Right kidney (tissue), 1 donor: ENCODE data around the gene AGXT.
"Not testable (repeated sequence)": the region's sequence is repeated elsewhere in the genome, so short reads cannot be mapped to it uniquely, and the experiment has no call there.

ENCODE experiments used
- DNase-seq: peaks from one replicate; pipeline ENCODE4 v3.0.0-alpha.2; 2016

AGXT gene

DNA sequence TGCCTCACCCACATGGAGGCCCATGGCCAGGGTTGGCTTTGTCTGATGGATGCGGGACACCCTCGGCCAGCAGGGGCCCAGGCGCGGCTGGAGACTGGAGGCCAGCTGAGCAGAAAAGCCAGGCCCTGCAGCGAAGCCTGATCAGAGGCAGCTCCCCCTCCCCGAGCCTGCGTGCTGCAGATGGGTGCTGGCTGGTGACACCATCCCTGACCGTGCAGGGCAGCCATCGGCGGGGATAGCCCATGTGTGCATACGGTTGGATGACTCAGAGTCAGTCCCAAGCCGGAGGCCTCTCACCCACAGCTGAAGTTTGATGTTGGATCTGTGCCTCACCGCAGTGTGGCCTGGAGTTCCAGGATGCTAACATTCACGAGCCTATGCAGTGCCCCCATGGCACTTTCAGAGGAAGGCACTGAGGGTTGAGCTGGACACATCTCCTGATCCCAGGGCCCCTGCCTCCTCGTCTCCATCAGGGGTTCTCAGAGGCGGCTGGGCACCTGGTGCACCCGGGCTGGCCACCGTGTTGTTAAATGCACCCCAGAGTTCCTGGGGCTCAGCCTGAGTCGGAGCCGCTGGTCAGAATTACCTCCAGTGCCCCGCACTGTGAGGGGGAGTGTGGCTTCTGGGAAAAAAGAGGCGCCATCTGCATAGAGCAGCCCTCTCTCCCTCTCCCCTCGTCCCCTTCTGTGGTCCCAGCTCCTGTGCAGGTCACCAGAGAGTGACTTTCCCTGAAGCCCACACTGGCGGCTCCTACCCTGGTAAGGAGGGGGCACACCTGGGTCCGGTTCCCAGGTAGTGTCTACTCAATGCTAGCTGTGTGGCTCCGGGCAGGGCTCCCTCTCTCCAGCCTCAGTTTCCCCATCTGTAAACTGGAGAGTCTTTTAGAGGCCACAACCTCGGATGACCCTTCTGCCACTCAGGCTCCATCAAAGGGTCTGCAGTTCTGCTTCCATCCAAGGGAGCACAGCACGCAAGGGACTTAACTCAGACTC lies 29.2 kb upstream of the AGXT start:
- DNase-seq: no peak

DNA sequence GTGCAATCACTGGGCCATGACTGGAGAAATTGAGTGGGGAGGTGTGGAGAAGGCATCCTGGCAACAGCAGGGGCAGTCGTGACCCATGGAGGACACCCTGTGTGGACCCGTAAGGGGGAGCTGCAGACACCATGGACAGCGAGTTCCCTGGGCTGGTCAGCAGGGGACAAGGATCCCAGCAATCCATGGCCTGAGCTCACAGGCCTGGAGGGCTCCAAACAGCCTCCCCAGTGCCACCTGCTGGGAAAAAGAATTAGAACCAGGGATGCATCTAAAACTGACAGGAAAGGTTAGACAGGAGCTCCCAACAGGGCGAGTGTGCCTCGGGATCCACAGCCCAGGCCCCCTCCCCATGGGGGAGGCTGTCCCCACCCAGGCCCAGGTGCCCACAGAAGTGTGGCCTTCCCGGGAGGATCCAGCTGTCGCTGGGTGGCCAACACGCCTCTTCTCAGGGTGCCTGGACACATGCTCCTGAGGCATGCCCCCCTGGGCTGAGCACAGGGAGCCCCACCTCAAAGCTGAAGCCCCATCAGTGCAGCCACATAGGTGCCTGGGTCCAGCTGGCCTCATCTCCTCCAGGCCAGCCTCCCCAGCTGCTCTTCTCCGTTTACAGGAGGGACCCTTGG lies 28.1 kb upstream of the AGXT start:
- DNase-seq: peak; percentile 49

DNA sequence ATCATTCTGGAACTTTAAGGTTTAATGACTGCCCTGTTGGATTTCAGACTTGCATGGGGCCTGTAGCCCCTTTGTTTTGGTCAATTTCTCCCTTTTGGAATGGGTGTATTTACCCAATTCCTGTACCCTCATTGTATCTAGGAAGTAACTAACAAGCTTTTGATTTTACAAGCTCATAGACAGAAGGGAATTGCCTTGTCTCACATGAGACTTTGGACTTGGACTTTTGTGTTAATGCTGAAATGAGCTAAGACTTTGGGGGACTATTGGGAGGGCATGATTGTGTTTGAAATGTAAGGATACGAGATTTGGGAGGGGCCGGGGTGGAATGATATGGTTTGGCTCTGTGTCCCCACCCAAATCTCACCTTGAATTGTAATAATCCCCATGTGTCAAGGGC lies 22.3 kb upstream of the AGXT start:
- DNase-seq: not testable (repeated sequence)

DNA sequence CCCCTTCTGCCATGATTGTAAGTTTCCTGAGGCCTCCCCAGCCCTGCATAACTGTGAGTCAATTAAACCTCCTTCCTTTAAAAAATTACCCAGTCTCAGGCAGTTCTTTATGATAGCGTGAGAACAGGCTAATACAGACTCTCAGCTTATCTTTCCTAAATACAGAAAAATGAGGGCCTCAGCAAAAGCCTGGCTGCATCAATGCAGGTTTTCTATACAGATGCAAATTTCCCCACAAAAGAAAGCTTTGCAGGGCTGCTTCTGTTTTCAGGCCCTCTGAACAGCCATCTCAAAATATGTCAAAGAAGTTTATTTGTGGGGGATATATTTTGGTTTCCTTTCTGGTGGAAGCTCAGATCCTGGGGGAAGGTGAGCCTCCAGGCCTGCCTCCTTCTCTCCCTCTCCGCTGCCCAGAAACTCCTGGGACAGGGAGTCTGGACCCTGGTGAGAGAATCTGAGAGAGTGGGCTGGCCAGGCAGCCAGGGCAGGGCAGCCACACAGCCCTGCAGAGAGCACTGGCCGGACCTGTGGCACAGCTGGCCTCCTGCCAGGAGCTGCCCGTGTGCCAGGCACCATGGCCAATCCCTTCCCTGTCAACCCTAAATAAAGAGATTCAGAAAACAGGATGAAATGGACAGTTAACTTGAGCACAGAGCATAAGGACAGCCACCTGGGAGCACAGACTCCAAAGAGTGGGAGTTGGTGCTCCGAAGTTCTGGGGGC lies 21.6 kb upstream of the AGXT start:
- DNase-seq: no peak

DNA sequence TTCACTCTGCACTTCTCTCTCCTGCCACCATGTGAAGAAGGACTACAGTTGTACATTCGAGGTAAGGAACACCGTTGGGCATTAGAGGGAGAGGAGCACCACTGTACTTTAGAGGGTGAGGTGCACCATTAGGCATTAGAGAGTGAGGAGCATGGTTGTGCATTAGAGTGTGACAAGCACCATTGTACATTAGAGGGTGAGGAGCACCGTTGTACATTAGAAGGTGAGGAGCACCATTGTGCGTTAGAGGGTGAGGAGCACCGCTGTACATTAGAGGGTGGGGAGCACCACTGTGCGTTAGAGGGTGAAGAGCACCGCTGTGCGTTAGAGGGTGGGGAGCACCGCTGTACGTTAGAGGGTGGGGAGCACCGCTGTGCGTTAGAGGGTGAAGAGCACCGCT lies 20.8 kb upstream of the AGXT start:
- no peak for DNase-seq

DNA sequence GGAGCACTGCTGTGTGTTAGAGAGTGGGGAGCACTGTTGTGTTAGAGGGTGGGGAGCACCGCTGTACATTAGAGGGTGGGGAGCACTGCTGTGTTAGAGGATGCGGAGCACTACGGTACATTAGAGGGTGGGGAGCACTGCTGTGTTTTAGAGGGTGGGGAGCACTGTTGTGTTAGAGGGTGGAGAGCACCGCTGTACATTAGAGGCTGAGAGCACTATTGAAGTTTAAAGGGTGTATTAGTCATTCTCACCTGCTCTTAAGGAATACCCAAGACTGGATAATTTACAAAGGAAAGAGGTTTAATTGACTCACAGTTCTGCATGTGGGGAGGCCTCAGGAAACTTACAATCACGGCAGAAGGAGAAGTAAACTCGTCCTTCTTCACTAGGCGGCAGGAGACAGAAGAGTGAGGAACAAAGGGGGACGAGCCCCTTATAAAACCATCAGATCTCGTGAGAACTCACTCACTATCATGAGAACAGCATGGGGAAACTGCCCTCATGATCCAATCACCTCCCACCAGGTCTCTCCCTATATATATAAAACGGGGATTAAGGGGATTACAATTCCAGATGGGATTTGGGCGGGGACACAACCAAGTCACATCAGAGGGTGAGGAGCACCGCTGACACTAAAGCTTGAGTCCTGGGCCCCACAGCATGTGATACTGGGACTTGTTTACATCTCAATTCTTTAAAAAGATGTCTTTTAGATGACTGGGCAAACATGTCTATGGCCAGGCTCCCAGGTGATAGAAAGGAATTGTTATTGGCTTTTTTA lies 19.5 kb upstream of the AGXT start:
- DNase-seq: no peak

DNA sequence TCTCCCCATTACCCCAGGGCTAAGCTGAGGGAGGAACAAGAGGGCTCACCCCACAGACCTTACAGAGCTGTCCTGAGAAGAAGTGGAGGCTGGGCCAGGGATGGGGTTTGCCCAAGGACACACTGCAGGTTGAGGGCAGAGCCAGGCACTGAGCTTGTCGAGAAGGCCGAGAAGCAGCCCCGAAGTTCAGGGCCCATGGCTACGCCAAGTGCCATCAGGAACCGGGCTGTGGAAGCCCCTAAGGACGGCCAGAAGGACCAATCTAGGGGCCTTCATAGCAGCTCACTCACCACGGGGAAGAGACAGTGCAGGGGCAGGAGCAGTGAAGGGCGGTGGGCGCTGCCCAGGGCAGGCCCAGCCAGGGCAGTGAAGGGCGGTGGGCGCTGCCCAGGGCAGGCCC lies 18.6 kb upstream of the AGXT start:
- no peak for DNase-seq

DNA sequence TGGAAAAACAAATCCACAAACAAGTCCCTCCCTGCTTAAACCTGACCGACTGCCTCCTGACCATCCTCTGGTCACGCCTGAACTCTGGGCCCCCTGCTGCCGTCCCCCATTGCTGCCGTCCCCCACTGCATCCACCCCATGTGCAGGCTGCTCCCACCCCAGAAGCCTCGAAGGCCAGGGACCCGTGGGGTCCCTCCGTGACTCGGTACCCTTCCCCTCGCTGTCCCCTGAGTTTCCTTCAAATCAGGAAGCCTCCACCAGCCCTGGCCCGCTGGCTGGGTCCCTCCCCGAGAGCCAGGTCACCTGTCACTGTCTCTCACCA lies 17.9 kb upstream of the AGXT start:
- DNase-seq: no peak

DNA sequence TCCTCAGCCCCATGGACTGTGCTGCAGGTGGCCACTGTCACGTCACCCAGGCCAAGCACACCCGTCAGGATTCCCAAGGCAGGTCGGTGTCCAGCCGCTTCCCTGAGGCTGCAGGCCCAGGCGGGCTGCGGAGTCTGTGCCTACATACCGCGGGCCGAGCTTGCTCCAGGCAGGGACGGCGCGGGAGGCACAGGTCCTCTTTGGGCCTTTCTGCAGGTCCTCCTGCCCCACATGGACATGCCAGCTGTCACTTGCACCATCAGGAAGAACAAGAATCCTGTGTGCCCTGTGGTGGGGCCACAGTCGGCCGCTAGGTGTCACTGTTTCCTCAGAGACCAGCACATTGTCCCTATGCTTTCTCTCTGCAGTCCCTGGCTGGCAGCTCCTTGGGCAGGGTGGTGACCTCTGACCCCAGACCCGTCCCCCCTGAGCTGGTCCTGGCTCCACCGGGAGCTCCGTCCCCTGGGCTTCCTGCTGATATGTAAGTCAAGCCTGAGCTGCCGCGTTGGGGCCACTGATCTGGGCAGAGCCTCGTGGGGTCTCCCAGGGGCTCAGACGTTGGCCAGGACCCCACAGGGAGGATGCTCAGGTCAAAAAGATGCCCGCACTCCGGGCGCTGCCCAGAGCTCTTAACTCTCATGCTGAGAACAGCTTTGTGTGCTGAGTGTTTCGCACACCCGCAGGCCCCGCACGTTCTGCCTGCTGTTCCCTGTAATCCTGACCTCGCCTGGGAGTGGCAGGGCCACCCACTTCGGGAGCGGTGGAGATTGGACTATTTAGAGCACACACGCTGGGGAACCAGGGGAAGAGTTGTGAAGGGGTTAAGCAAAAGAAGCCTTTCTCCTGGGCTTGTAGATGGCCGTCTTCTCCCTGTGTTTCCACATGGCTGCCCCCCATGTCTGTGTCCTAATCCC lies 17.3 kb upstream of the AGXT start:
- peak; percentile 70 for DNase-seq

DNA sequence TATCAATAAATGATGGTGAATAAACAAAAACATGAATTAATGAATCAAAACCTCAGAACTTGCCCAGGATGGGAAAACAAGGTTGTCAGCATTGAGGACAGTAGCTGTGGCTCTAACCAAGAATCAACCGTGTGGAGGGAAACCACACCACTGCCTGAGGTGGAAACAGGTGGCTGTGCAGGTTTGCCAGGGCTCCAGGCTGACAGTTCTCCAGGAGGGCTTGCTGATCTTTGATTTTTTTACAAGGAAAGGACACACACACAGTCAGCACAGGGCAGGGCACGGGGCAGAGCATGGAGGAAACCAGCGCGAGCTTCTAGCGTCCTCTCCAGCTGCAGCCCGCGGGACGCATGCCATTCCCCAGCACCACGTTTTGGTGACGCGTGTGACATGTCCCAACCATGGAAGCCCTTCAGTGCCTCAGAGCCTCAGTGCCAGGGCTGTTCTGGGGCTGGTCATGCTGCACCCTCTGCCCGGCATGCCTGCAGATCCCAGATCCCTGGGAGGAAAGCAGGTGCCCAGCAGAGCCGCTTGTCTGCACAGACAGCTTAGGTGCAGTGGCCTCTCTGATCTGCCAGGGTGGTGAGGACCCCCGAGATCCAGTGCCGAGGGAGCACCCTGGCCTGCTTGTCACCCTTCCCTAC lies 15.8 kb upstream of the AGXT start:
- no peak for DNase-seq

DNA sequence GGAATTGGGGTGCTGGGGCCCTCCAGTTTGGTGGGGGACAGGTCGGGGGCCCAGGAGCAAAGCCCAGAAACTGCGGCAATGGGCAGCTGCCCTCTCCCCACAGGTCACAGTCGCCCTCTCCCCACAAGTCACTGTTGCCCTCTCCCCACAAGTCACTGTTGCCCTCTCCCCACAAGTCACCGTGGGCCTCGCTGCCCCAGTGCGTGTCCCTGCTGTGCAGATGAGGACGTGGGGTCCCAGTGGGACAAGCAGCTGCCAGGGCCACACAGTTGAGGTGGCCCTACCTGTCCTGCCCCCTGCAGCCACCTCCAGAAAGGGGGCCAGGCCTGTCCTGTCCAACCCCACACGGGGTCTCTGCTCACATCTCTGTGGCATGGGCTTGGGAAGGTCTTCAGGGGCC lies 13.0 kb upstream of the AGXT start:
- no peak for DNase-seq

DNA sequence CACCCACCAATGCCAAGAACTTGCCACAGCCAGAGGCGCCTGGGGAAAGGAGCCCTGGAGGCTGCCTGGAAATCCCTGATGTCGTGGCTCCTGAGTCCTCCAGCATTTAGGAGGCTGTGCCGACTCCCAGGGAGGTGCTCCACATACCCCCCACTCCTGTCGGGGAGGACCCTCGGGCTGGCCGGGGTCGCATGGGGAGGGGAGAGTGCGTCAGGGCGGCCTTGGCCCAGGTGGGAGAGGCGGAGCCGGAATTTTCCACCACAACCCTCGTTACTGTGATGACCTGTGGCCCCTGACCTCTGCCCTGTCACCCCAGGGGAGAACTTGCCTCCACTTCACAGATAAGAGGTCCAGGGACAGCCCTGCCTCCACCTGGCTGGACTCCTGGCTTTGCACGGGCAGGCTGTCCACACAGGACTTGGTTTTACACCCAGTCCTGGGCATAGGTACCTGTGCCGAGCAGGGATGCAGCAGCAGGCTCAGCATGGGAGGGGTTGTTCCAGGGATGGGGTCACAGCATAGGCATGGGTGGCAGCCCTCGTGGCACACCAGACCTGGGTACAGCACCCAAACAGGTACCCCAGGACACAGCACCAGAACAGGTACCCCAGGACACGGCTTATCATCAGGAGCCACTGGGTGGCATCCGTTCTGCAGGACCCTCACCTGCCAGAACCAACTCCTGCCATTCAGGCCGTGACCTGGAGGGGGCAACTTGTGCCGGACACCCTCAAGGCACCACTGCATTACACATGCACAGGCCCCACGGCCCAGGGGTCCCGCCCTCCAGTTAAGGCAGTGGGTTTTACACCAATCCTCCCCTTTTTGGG lies 12.3 kb upstream of the AGXT start:
- DNase-seq: no peak

DNA sequence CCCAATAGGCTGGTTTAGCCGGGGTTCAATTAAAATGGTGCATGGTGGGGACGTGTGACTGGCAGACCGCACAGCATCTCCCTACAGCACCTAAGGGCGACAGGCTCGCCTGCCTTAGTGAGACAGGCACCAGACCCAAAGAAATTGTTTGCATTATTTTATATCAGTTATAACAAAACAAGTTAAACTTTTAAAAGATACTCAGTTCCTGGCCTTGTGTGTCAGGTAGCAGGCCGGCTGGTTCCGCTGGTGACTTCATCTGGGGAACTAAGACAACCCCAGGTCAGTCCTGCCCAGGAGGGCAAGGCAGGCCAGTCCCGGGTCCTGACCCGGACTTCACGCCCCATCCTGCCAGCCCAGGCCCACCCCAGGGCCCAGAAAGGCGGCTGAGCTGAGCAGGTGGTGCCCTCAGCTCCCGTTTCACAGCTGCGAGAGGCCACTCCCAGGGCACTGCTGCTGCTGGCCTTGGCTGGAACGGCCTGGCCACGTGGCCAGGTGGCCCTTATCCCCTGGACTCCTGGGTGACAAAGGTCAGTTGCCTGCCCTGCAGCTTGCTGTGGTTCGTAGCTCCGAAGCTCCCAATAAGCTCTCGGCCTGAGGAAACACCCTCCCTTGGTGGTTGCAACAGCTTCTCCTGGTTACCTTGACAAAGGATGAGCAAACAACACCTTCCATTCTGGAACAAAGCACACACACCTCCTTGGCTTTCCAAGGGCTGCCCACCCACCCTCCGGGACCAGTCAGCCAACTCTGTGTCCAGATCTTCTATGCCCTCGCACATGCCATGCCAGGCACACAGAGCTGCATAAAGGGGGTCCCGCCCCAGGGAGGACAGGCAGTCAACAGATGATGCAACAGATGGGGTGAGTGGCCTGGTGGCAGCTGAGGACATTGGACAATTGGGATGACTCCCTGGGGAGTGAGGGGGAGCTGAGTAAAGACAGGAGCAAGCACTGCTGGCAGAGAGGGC lies 11.3 kb upstream of the AGXT start:
- no peak for DNase-seq

DNA sequence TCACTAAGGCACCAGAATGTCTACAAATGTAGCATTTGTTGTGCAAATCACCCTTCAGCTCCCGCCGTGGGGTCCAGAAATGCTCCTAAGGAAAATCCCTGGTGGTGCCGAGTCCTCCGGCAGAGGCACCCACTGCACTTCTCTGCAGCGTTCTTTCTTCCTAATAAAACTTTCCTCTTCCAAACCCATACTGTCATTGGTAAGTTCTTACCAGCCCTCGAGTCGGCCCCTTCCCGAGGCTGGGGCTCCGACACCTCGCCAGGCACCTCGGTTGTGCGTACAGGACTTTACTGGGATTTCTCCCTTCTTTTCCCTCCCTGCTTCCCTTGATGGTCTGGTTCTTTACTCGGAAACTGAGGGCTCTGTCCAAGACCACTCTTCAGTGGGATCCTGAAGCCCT lies 10.3 kb upstream of the AGXT start:
- no peak for DNase-seq

DNA sequence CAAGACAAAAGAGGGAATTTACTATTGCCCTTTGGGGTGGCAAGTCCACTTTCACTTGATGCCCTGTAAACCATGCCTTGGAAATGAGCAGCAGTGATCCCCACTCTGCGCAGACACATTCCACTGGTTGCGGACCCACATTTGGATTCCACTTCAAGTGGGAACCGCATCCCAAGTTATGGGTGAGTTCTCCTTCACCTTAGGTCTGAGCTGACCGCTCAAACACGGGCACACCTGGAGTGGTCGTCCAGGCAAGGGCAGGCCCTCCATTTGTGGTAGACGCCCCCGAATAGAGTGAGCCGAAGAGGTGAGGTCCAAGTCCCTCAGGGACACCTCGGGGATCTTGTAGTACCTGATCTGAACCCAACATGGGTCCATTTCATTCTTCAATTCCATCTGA lies 9.8 kb upstream of the AGXT start:
- no peak for DNase-seq

DNA sequence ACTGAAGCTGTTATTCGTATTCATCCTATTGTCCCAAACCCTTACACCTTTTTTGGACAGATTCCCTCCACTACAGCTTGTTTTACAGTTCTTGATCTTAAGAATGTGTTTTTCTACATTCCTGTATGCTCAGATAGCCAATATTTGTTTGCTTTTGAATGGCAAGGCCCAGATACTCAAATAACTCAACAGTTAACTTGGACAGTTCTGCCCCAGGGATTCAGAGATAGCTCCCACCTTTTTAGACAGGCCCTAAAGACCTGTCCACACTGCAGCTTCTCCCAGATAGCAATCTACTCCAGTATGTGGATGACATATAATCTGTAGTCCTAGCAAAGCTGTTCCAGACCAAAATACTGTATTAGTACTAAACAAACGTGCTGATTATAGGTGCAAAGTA lies 7.1 kb upstream of the AGXT start:
- DNase-seq: no peak

DNA sequence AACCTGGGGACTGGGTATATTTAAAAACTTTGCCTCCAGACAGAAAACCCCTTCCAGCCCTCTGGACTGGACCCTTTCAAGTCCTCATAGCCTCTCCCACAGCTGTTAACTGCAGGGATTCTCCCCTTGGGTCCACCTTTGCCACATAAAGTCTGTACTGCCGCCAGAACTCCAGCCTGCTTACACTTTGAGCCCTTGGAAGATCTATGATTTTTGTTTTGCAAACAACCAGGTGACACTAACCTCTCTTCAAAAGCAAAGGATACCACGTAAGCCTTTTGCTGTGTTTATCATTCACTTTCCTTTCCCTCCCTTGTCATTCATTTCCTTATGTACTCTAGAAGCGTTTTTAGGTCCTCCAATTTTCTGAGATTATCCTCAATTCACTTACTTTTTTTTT lies 4.1 kb upstream of the AGXT start:
- DNase-seq: no peak

DNA sequence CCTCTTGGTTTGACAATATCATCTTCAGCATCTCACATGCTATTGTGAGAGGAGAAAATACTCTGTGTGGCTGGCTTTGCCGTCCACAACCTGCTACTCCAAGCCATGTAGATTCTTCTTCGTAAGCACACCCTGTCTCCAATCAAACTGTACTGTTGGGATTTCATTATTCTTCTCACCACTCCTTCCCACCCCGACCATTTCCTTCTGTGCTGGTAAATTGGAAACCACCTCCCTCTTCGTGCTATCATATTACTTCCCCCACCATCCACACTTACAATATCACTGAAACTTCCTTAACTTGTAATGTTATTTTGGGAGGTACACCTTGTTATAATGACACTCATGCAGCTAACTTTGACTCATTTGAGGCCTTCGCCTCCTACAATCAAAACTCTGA lies 3.2 kb upstream of the AGXT start:
- no peak for DNase-seq
